IMR-90 (cell line): Measurements from ENCODE around the gene SYNPO2L.

ENCODE experiments used
- CEBPB ChIP-seq: IDR thresholded peaks from 2 replicates; pipeline ENCODE4 v1.6.1; 2012; ENCODE audit warnings: low read depth, low read length, improper control_type of control experiment
- CHD1 ChIP-seq: IDR thresholded peaks from 2 replicates; pipeline ENCODE4 v1.6.1; 2012; ENCODE audit warnings: low read depth, low read length, improper control_type of control experiment
- FOS ChIP-seq: fragments of 150-350 bp; IDR thresholded peaks from 2 replicates; pipeline ENCODE4 v1.6.1; 2016; ENCODE audit warnings: low read depth, low read length
- MAFK ChIP-seq: IDR thresholded peaks from 2 replicates; pipeline ENCODE4 v1.6.1; 2012; ENCODE audit warnings: low read depth, low read length, improper control_type of control experiment
- POLR2A ChIP-seq: IDR thresholded peaks from 2 replicates; pipeline ENCODE4 v1.6.1; 2012; ENCODE audit warnings: mild to moderate bottlenecking, low read depth, low read length
- RCOR1 ChIP-seq: IDR thresholded peaks from 2 replicates; pipeline ENCODE4 v1.6.1; 2012; ENCODE audit warnings: mild to moderate bottlenecking, low read length, improper control_type of control experiment; ENCODE audit not compliant: insufficient replicate concordance
- SMC3 ChIP-seq: fragments of 150-350 bp; IDR thresholded peaks from 2 replicates; pipeline ENCODE4 v1.6.1; 2016; ENCODE audit warnings: low read depth, mild to moderate bottlenecking, antibody characterized with exemption, low read length, moderate library complexity
- TF ChIP-seq, protein P1 (sequence below): conservative IDR thresholded peaks from 2 replicates; pipeline ENCODE4 v1.5.1; 2012; ENCODE audit warnings: mild to moderate bottlenecking, low read depth, low read length, improper control_type of control experiment

- TF ChIP-seq, protein P1, sequence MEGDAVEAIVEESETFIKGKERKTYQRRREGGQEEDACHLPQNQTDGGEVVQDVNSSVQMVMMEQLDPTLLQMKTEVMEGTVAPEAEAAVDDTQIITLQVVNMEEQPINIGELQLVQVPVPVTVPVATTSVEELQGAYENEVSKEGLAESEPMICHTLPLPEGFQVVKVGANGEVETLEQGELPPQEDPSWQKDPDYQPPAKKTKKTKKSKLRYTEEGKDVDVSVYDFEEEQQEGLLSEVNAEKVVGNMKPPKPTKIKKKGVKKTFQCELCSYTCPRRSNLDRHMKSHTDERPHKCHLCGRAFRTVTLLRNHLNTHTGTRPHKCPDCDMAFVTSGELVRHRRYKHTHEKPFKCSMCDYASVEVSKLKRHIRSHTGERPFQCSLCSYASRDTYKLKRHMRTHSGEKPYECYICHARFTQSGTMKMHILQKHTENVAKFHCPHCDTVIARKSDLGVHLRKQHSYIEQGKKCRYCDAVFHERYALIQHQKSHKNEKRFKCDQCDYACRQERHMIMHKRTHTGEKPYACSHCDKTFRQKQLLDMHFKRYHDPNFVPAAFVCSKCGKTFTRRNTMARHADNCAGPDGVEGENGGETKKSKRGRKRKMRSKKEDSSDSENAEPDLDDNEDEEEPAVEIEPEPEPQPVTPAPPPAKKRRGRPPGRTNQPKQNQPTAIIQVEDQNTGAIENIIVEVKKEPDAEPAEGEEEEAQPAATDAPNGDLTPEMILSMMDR, result no peak
- no peak for TF ChIP-seq FOS
- no peak for TF ChIP-seq POLR2A
- TF ChIP-seq SMC3, result no peak
- TF ChIP-seq MAFK, result no peak
- TF ChIP-seq RCOR1, result no peak
- no peak for TF ChIP-seq CHD1
- TF ChIP-seq CEBPB, result no peak
Measured at GRCh38 chr10:73625004-73625883, 30.6 kb downstream of the SYNPO2L start.
